H1 (cell line): ENCODE results near the gene SRP14. TPM values are rescaled to one million over a fixed set of nuclear protein-coding genes. Genes with fewer than 3 reads are reported as not detected.

Experiments used
- CTCF ChIA-PET: fragments of 300-600 bp; sonication (Branson Sonifier 250); formaldehyde crosslinking; loops from one replicate; lab custom pipeline; 2021; ENCODE audit not compliant: partially characterized antibody; lab: Charles Lee
- POLR2A ChIA-PET: fragments of 300-600 bp; sonication (Branson Sonifier 250); formaldehyde crosslinking; loops from one replicate; lab custom pipeline; 2021; ENCODE audit warnings: inconsistent platforms; ENCODE audit not compliant: partially characterized antibody; lab: Charles Lee
- DNase-seq, 2 experiments: peaks; one replicate each; pipeline versions ENCODE4 v3.0.0 to v3.0.0-alpha.2; 2010 to 2022; ENCODE audit warnings: low spot score in 2 of 2, low read depth in 1 of 2, mixed read lengths in 1 of 2
- FAIRE-seq: peaks from 2 replicates; lab custom pipeline; 2011; peaks lifted over from hg19 to GRCh38; lab: Jason Lieb, UNC
- H2AFZ ChIP-seq: 2 replicates; pipeline ENCODE4 v1.8.1; 2012; ENCODE audit warnings: low read length, inconsistent platforms
- H2AK5ac ChIP-seq: 2 replicates; pipeline ENCODE4 v1.6.1; 2013; ENCODE audit warnings: low read depth, low read length
- H2BK120ac ChIP-seq: replicated peaks from 2 replicates; pipeline ENCODE3; 2013; ENCODE audit warnings: low read depth, low read length, inconsistent platforms
- H2BK12ac ChIP-seq: 2 replicates; pipeline ENCODE4 v1.6.1; 2013; ENCODE audit warnings: low read depth, low read length
- H2BK15ac ChIP-seq: 2 replicates; pipeline ENCODE4 v1.6.1; 2013; ENCODE audit warnings: low read length
- H2BK20ac ChIP-seq: 2 replicates; pipeline ENCODE4 v1.6.1; 2013; ENCODE audit warnings: low read length
- H2BK5ac ChIP-seq: 2 replicates; pipeline ENCODE4 v1.6.1; 2013; ENCODE audit warnings: low read depth, low read length
- H3K14ac ChIP-seq: 2 replicates; pipeline ENCODE4 v1.6.1; 2013; ENCODE audit warnings: inconsistent platforms; ENCODE audit not compliant: insufficient read length
- H3K18ac ChIP-seq: 2 replicates; pipeline ENCODE4 v1.6.1; 2013; ENCODE audit warnings: low read length; ENCODE audit errors: extremely low read depth
- H3K23ac ChIP-seq: 2 replicates; pipeline ENCODE4 v1.6.1; 2013; ENCODE audit warnings: inconsistent platforms; ENCODE audit not compliant: insufficient read length
- H3K23me2 ChIP-seq: 2 replicates; pipeline ENCODE4 v1.6.1; 2013; ENCODE audit warnings: low read depth, low read length
- H3K27ac ChIP-seq: 2 replicates; pipeline ENCODE4 v1.6.1; 2011; ENCODE audit warnings: low read depth, low read length, inconsistent platforms
- H3K27me3 ChIP-seq, 4 experiments: replicated peaks in 1 of 4; 1 replicate in 1 of 4; 2 replicates in 3 of 4; pipeline versions ENCODE4 v1.6.1 to v1.8.1; 2011 to 2013; ENCODE audit warnings: low read length in 3 of 4, mild to moderate bottlenecking in 3 of 4, inconsistent platforms in 2 of 4, mixed read lengths in 2 of 4, moderate library complexity in 1 of 4; ENCODE audit not compliant: control insufficient read depth in 3 of 4, insufficient read depth in 3 of 4; ENCODE audit errors: extremely low read depth in 1 of 4
- H3K36me3 ChIP-seq, 4 experiments: 2 replicates each; pipeline versions ENCODE4 v1.6.1 to v1.8.1; 2011 to 2013; ENCODE audit warnings: mild to moderate bottlenecking in 4 of 4, low read length in 3 of 4, moderate library complexity in 2 of 4, control low read depth in 1 of 4, inconsistent platforms in 1 of 4; ENCODE audit not compliant: insufficient read depth in 4 of 4, control insufficient read depth in 2 of 4
- H3K4ac ChIP-seq: replicated peaks from 2 replicates; pipeline ENCODE3; 2013; ENCODE audit warnings: low read length, low read depth, mixed read lengths, inconsistent platforms; ENCODE audit not compliant: insufficient read length
- H3K4me1 ChIP-seq, 4 experiments: replicated peaks in 1 of 4; 1 replicate in 1 of 4; 2 replicates in 3 of 4; pipeline versions ENCODE4 v1.6.1 to v1.8.1; 2011 to 2013; ENCODE audit warnings: low read length in 3 of 4, inconsistent platforms in 2 of 4, mixed read lengths in 1 of 4; ENCODE audit not compliant: insufficient read depth in 4 of 4, control insufficient read depth in 3 of 4
- H3K4me2 ChIP-seq, 2 experiments: 2 replicates each; pipeline versions ENCODE4 v1.6.1 to v1.8.1; 2011 to 2013; ENCODE audit warnings: low read depth in 2 of 2, low read length in 2 of 2, control low read depth in 1 of 2, inconsistent platforms in 1 of 2, mild to moderate bottlenecking in 1 of 2; ENCODE audit not compliant: insufficient read depth in 1 of 2
- H3K4me3 ChIP-seq, 4 experiments: fragments of 200-600, 300-600 bp in 1 of 4; sonication (generic), shearing (Covaris generic), sonication (Bioruptor Twin) in 1 of 4; 2 replicates each; pipeline versions ENCODE4 v1.5.1 to v1.8.1; 2011 to 2016; ENCODE audit warnings: low read length in 4 of 4, low read depth in 3 of 4, control low read depth in 2 of 4, inconsistent platforms in 2 of 4, mild to moderate bottlenecking in 2 of 4, mixed read lengths in 1 of 4, moderate library complexity in 1 of 4; ENCODE audit not compliant: insufficient read depth in 2 of 4; ENCODE audit errors: extremely low read depth in 1 of 4
- H3K56ac ChIP-seq: replicated peaks from 2 replicates; pipeline ENCODE3; 2013; ENCODE audit warnings: low read depth, mild to moderate bottlenecking, mixed read lengths, low read length, inconsistent platforms; ENCODE audit not compliant: insufficient read length
- H3K79me1 ChIP-seq: 2 replicates; pipeline ENCODE4 v1.6.1; 2013; ENCODE audit warnings: low read depth, low read length, control low read depth
- H3K79me2 ChIP-seq, 2 experiments: 2 replicates each; pipeline versions ENCODE4 v1.6.1 to v1.8.1; 2012 to 2013; ENCODE audit warnings: low read length in 2 of 2, mild to moderate bottlenecking in 2 of 2, inconsistent platforms in 1 of 2; ENCODE audit not compliant: insufficient read depth in 2 of 2, control insufficient read depth in 1 of 2
- H3K9ac ChIP-seq, 4 experiments: replicated peaks in 1 of 4; 1 replicate in 1 of 4; 2 replicates in 3 of 4; pipeline versions ENCODE4 v1.6.1 to v1.8.1; 2011 to 2013; ENCODE audit warnings: low read depth in 3 of 4, low read length in 3 of 4, control low read depth in 2 of 4, mild to moderate bottlenecking in 2 of 4, moderate library complexity in 2 of 4, inconsistent platforms in 1 of 4; ENCODE audit errors: extremely low read depth in 1 of 4
- H3K9me3 ChIP-seq, 2 experiments: 2 replicates each; pipeline versions ENCODE4 v1.6.1 to v1.8.1; 2012 to 2013; ENCODE audit warnings: mild to moderate bottlenecking in 2 of 2, moderate library complexity in 2 of 2, control low read depth in 1 of 2, inconsistent platforms in 1 of 2, low read depth in 1 of 2, low read length in 1 of 2, mixed read lengths in 1 of 2; ENCODE audit not compliant: insufficient read depth in 2 of 2
- H4K20me1 ChIP-seq, 2 experiments: replicated peaks in 1 of 2; 2 replicates each; pipeline versions ENCODE3 to v1.8.1; 2011 to 2013; ENCODE audit warnings: inconsistent platforms in 2 of 2, low read length in 2 of 2, mild to moderate bottlenecking in 1 of 2; ENCODE audit not compliant: insufficient read depth in 2 of 2, control insufficient read depth in 1 of 2
- H4K5ac ChIP-seq: 2 replicates; pipeline ENCODE4 v1.6.1; 2013; ENCODE audit warnings: low read length, low read depth, mixed read lengths, inconsistent platforms; ENCODE audit not compliant: insufficient read length
- H4K8ac ChIP-seq: 2 replicates; pipeline ENCODE4 v1.8.0; 2013; ENCODE audit warnings: mild to moderate bottlenecking, moderate library complexity, low read length, inconsistent platforms; ENCODE audit not compliant: insufficient read depth; ENCODE audit errors: extremely low read depth
- H4K91ac ChIP-seq: replicated peaks from 2 replicates; pipeline ENCODE3; 2013; ENCODE audit warnings: low read length, mixed read lengths, inconsistent platforms; ENCODE audit not compliant: insufficient read length
- BRCA1 ChIP-seq: IDR thresholded peaks from 2 replicates; pipeline ENCODE4 v1.6.1; 2012; ENCODE audit warnings: low read depth, low read length, improper control_type of control experiment
- HDAC2 ChIP-seq, 2 experiments: fragments of 300-600 bp in 1 of 2; sonication (generic) in 1 of 2; IDR thresholded peaks; 2 replicates each; pipeline ENCODE4 v1.6.1; 2011 to 2012; ENCODE audit warnings: low read depth in 2 of 2, low read length in 2 of 2, mild to moderate bottlenecking in 2 of 2, moderate library complexity in 2 of 2, borderline replicate concordance in 1 of 2, inconsistent platforms in 1 of 2
- POLR2AphosphoS5 ChIP-seq: IDR thresholded peaks from 2 replicates; pipeline ENCODE4 v1.6.1; 2011; ENCODE audit warnings: low read depth, low read length
- RAD21 ChIP-seq, 2 experiments: IDR thresholded peaks in 1 of 2; conservative IDR thresholded peaks in 1 of 2; 2 replicates each; pipeline ENCODE4 v1.6.1; 2011; ENCODE audit warnings: low read depth in 2 of 2, low read length in 2 of 2, improper control_type of control experiment in 1 of 2, inconsistent platforms in 1 of 2, mild to moderate bottlenecking in 1 of 2, moderate library complexity in 1 of 2
- SIN3A ChIP-seq, 2 experiments: IDR thresholded peaks in 1 of 2; conservative IDR thresholded peaks in 1 of 2; 2 replicates each; pipeline ENCODE4 v1.6.1; 2011 to 2012; ENCODE audit warnings: low read length in 2 of 2, improper control_type of control experiment in 1 of 2, low read depth in 1 of 2, mild to moderate bottlenecking in 1 of 2
- SP2 ChIP-seq: IDR thresholded peaks from 2 replicates; pipeline ENCODE4 v1.6.1; 2012; ENCODE audit warnings: mild to moderate bottlenecking, low read length, inconsistent platforms
- SRF ChIP-seq: IDR thresholded peaks from 2 replicates; pipeline ENCODE4 v1.6.1; 2011; ENCODE audit warnings: mild to moderate bottlenecking, low read depth, low read length, moderate library complexity
- TCF12 ChIP-seq: IDR thresholded peaks from 2 replicates; pipeline ENCODE4 v1.6.1; 2011; ENCODE audit warnings: low read depth, mild to moderate bottlenecking, low read length
- YY1 ChIP-seq: IDR thresholded peaks from 2 replicates; pipeline ENCODE4 v1.6.1; 2011; ENCODE audit warnings: low read depth, mild to moderate bottlenecking, low read length
- WGBS, 2 experiments: shearing (Covaris generic) in 1 of 2; methylation state at CpG; one replicate each; pipeline versions ENCODE4 v1.1.6 to v1.1.7; 2013 to 2015; ENCODE audit warnings: low lambda C conversion rate in 2 of 2, mixed read lengths in 2 of 2, inconsistent platforms in 1 of 2, low coverage in 1 of 2, missing lambda C conversion rate in 1 of 2; ENCODE audit not compliant: insufficient replicate concordance in 2 of 2, insufficient coverage in 1 of 2, insufficient read length in 1 of 2; ENCODE audit errors: extremely low coverage in 1 of 2, missing lambda C conversion rate in 1 of 2; 5-methylcytosine and 5-hydroxymethylcytosine counted together
- polyA plus RNA-seq, 7 experiments: library from polyadenylated mRNA; depleted of rRNA in 3 of 7; stranded (reverse) in 5 of 7; unstranded in 2 of 7; fragments of >200 nt in 5 of 7; fragments of 200-250 nt in 2 of 7; gene quantifications; 1 replicate in 5 of 7; 2 replicates in 1 of 7; 4 replicates in 1 of 7; pipeline versions ENCODE4 v1.2.1 to v1.2.3, GENCODE V29; 2011 to 2013; ENCODE audit warnings: missing spikeins in 2 of 7, mixed read lengths in 2 of 7
- total RNA-seq: library from RNA; stranded (reverse); fragmentation: NEBNext Ultra II Directional; extraction: Animal tissue kit (Norgen Biotek cat#: 25700); gene quantifications from 2 replicates; pipeline ENCODE4 v1.2.1, GENCODE V29; 2021
- TF ChIP-seq, protein P1 (sequence below): IDR thresholded peaks from 2 replicates; pipeline ENCODE4 v1.6.1; 2012; ENCODE audit warnings: inconsistent platforms

SRP14 gene
- total and polyA plus RNA-seq, 2 of the 8 experiments (the other 6 are each of a cell fraction or from before 2014, with no cell fraction given): 186 to 223 TPM

DNA sequence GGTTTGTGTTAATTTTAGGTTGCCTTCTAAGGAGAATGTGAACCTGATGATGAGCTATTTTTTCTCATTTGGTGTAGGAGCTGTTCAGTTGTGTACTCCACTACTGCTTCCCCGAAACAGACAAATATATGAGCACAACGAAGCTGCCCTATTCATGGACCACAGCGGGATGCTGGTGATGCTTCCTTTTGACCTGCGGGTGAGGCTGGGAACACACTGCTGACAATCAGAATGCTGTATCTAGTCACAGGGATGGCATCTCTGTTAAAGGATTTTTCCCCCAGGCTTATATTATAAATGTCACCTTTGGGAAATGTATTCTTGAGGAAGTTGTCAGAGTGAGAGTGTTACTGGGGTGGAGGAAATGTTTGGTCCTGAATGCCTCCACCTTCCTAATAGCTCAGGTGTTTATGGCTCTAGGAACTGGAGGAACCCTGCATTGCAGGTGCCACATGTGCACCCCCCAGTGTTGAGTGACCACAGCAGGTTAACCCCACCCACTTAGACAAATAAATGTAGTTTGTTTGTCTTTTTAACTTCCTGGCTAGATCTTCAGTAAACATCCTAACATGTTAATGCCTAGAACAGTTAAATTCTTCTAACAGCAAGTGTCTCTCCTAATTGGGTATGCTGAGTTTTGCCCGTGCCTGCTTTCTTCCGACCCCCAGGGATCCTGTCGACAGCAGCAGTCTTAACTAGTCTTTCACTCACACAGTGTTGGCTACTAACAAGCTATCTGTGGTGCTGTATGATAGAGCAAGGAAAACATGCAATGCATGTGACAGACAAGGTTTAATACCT is 35.7 kb downstream of the SRP14 start:
- H3K23me2 ChIP-seq: no peaks in the 10 kb centered on the region
- peaks cover 0 to 4% (median 0%) of the 10 kb centered on the region in 4 experiments; a peak in 2 of 7 replicates for H3K4me1 ChIP-seq
- ChIA-PET POLR2A (interaction anchor here (1.4 kb wide), 1 partner anchor 41 kb away, joined by 3 read pairs; no protein-coding TSS in a partner anchor), CTCF (interaction anchor here (1.0 to 1.7 kb wide), 3 partner anchors 27 to 318 kb away, joined by 3 to 5 read pairs (median 3); no protein-coding TSS in a partner anchor)
- H3K79me2 ChIP-seq: no peaks in the 10 kb centered on the region
- no peak overlapping the region for H2BK20ac ChIP-seq
- no peak overlapping the region for H2BK12ac ChIP-seq
- H2AK5ac ChIP-seq: no peak overlapping the region
- H3K27ac ChIP-seq: no peak overlapping the region; the same call in 1 of the 2 replicates
- no peak overlapping the region for H4K91ac ChIP-seq
- peaks cover 0 to 2% (median 0%) of the 10 kb centered on the region in 4 experiments; a peak in 1 of 7 replicates for H3K27me3 ChIP-seq
- no peaks in the 10 kb centered on the region for H3K9me3 ChIP-seq
- DNase-seq: no peak
- FAIRE-seq: no peak
- no peak overlapping the region for H3K4ac ChIP-seq
- WGBS, 2 experiments: 77% methylated on average over 7 of the region's 7 CpGs; no CpG with 5 or more reads in 1 of the 2 experiments
- H4K8ac ChIP-seq: no peak overlapping the region
- no peak overlapping the region for H3K4me2 ChIP-seq
- no peak overlapping the region for H3K23ac ChIP-seq
- no peak overlapping the region for H4K5ac ChIP-seq
- H3K36me3 ChIP-seq: peaks cover 5 to 82% (median 50%) of the 10 kb centered on the region in 4 experiments; a peak in 7 of 8 replicates
- no peaks in the 10 kb centered on the region for H4K20me1 ChIP-seq
- no peak overlapping the region for H2BK120ac ChIP-seq
- no peaks in the 10 kb centered on the region for H3K79me1 ChIP-seq
- H3K4me3 ChIP-seq: no peak overlapping the region
- H2BK5ac ChIP-seq: no peak overlapping the region
- no peak overlapping the region for H3K56ac ChIP-seq
- no peak overlapping the region for H3K18ac ChIP-seq
- H3K14ac ChIP-seq: no peak overlapping the region
- H2BK15ac ChIP-seq: no peak overlapping the region
- no peak overlapping the region for H3K9ac ChIP-seq
- no peak overlapping the region for H2AFZ ChIP-seq
- no peak for TF ChIP-seq SIN3A (conservative IDR thresholded peaks at IDR 0.05 in 1 of 2, IDR thresholded peaks at IDR 0.05 in 1 of 2; ENCODE audit: low read depth in 1 of 2, low read length in 2 of 2)
- TF ChIP-seq SP2: no peak
- TF ChIP-seq, protein P1, sequence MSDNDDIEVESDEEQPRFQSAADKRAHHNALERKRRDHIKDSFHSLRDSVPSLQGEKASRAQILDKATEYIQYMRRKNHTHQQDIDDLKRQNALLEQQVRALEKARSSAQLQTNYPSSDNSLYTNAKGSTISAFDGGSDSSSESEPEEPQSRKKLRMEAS: no peak
- TF ChIP-seq RAD21 (IDR thresholded peaks at IDR 0.05 in 1 of 2, conservative IDR thresholded peaks at IDR 0.05 in 1 of 2; ENCODE audit: low read depth in 2 of 2, low read length in 2 of 2): no peak
- no peak for TF ChIP-seq POLR2AphosphoS5
- no peak for TF ChIP-seq TCF12
- no peak for TF ChIP-seq BRCA1
- no peak for TF ChIP-seq SRF
- TF ChIP-seq HDAC2 (IDR thresholded peaks at IDR 0.05; ENCODE audit: borderline replicate concordance in 1 of 2, low read depth in 2 of 2, low read length in 2 of 2): no peak
- no peak for TF ChIP-seq YY1
